ENCODE data around the gene WBP2. TPM values are rescaled to one million over a fixed set of nuclear protein-coding genes. Genes with fewer than 3 reads are reported as not detected.

WBP2 gene
- total RNA-seq, 1 experiment from 2014 or later: 49.5 TPM

DNA sequence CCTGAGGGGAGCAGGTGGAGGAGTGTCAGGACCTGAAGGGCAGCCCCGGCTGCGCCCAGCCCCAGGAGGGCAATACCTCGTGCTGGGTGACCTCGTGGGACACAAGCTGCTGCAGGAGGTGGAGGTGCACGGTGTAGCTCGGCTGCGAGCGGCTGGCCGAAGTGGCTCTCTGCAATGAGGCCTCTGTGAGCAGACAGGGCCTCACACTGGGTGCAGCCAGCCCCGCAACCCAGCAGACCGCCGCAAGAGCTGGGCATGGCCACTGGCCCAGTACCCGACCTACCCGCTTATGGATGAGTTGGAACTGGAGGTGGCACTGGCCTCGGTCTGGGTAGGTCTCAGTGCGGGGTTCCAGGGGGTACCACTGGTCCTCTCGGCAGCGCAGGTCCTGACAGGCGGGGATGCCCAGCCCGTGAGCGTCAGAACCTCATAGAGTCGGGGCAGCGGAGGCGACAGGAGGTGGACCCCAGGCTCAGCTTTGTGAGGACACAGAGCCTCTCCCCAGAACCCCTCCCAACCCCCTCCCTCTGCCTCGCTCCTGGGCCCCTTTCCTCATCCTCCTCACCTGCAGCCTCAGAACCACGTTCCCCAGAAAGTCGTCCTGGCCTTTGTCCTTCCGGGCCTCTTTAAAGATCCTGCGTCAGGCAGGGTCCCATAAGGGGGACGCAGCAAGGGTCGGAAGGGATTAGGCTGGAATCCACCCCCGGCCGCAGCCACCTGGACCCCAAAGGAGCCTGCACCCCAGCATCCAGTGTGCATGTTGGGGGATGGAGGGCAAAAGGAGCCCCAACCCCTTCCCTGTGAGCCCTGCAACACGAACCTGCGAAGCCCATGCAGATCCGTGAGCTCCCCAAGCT is 15.0 kb downstream of the WBP2 start:
- DNase-seq (ENCODE audit: low read depth, low spot score): no peak
- in situ Hi-C loops (cut with HindIII; ENCODE audit: low pct_unique_long_range_greater_than_20kb, low sequenced_read_pairs): no loop called here

DNA sequence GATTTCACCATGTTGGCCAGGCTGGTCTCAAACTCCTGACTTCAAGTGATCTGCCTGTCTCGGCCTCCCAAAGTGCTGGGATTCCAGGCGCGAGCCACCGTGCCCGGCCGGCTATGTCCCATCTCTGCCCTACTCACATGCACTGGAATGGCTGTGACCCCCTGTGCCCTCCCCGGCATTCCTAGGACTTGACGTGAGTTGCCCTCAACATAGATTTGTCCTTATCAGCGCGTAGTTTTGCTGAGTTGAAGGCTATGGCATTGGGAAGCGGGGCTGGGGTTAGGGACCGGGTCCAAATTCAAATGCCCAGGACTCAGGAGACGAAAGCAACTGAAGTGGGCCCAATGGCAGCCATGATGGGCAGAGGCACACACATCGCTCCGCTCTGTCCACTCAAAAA is 16.7 kb downstream of the WBP2 start:
- DNase-seq (ENCODE audit: low read depth, low spot score): no peak
- in situ Hi-C loops (cut with HindIII; ENCODE audit: low pct_unique_long_range_greater_than_20kb, low sequenced_read_pairs): no loop called here

- no peak for DNase-seq (ENCODE audit: low read depth, low spot score)
- in situ Hi-C loops (cut with HindIII; ENCODE audit: low pct_unique_long_range_greater_than_20kb, low sequenced_read_pairs): no loop called here
These were observed 17.2 kb downstream of the WBP2 start for GRCh38 chr17:75837899-75838298.

GRCh38 chr17:75836605-75837004 is 18.5 kb downstream of the WBP2 start:
- DNase-seq (ENCODE audit: low read depth, low spot score): no peak
- in situ Hi-C loops (cut with HindIII; ENCODE audit: low pct_unique_long_range_greater_than_20kb, low sequenced_read_pairs): no loop called here

DNA sequence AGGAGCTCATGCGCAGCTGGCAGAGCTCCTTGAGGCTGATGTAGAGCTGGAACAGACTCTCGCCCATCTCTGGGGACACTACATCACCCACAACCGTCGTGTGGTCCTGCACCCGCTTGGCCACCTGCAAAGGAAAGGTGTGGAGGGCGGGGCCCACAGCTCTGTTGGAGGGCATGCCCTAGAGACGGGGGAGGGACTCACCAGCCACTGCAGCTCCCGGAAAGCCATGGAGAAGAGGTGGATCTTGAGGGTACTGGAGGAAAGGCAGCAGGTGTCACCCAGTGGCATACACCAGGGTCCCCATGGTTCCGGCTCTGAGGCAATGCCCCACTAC is 19.5 kb downstream of the WBP2 start:
- no peak for DNase-seq (ENCODE audit: low read depth, low spot score)
- in situ Hi-C loops (cut with HindIII; ENCODE audit: low pct_unique_long_range_greater_than_20kb, low sequenced_read_pairs): no loop called here

- in situ Hi-C loops (cut with HindIII; ENCODE audit: low pct_unique_long_range_greater_than_20kb, low sequenced_read_pairs): no loop called here
- DNase-seq (ENCODE audit: low read depth, low spot score): no peak
These were observed 20.0 kb downstream of the WBP2 start for GRCh38 chr17:75834928-75835653.

DNA sequence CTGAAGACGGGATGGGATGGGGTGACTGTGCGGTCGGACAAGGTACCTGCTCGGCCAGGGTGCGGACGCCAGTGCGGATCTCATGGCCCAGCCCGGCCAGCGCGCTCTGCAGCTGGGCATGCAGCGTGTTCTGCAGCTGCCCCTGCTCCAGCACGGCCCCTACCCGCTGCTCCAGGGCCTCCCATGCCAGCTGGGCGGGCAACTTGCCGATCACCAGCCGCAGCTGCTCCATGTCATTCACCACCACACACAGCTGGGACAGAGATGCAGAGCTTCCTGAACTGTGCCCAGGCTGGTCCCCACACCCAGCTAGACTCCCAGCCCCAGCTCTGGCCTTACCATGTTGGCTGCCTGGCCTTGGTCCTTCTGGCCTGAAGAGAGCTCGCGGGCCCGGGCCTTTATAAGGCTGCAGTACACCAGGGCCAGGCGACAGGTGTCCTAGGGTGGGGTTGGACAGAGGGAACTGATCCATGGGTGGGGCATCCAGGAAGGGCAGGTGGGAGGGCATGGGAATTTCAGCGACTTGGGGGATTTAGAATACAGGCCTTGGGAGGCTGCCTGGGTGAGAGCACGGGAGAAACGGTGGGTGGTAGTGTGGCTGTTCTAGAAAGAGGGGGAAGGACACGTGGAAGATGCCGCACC is 20.7 kb downstream of the WBP2 start:
- DNase-seq (ENCODE audit: low read depth, low spot score): no peak
- in situ Hi-C loops (cut with HindIII; ENCODE audit: low pct_unique_long_range_greater_than_20kb, low sequenced_read_pairs): no loop called here

- DNase-seq (ENCODE audit: low read depth, low spot score): no peak
- in situ Hi-C loops (cut with HindIII; ENCODE audit: low pct_unique_long_range_greater_than_20kb, low sequenced_read_pairs): no loop called here
These were observed 22.3 kb downstream of the WBP2 start for GRCh38 chr17:75832652-75833400.

- peak; percentile 84 for DNase-seq (ENCODE audit: low read depth, low spot score)
- in situ Hi-C loops (cut with HindIII; ENCODE audit: low pct_unique_long_range_greater_than_20kb, low sequenced_read_pairs): no loop called here
These were observed 22.9 kb downstream of the WBP2 start for GRCh38 chr17:75832164-75832651.

- DNase-seq (ENCODE audit: low read depth, low spot score): no peak
- in situ Hi-C loops (cut with HindIII; ENCODE audit: low pct_unique_long_range_greater_than_20kb, low sequenced_read_pairs): no loop called here
These were observed 24.0 kb downstream of the WBP2 start for GRCh38 chr17:75831032-75831571.

DNA sequence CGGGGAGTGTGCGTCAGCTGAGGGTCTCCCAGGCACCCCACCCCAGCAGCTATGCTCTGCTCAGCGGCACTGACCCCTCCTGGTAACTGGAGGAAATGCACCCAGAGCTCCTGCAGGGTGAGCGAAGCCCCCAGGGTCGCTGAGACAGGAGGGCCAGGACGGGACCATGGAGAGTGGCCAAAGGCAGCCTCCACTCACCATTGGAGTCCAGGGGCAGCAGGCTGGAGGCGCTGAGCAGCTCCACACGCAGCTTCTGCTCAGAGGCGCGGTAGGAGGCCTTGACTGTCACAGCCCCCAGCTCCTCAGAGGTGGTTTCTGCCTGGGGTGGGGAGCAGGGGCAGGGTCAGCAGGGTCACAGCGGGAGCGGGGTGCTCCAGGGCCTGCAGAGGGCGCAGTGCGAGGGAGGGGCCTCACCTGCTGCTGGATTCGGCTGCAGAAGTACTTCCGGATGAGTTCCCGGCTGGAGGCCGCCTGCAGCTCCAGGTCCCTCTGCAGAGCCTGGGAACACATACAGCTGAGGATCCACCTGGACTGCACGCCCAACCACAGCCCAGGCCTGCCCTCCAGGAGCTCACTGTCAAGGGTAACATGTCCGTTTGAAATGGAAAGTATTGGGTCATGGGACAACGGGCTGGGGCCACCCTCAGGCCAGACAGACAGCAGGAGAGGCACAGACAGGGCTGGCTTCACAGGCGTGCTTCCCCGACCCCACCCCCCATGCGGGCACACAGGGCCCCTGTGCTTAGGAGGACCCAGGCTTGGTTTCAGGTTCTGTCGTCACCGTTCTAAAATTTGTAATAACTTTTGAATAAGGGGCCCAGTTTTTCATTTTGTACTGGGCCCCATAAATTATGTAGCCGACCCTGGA is 24.7 kb downstream of the WBP2 start:
- DNase-seq (ENCODE audit: low read depth, low spot score): peak; percentile 68
- in situ Hi-C loops (cut with HindIII; ENCODE audit: low pct_unique_long_range_greater_than_20kb, low sequenced_read_pairs): no loop called here

GRCh38 chr17:75829747-75830146 is 25.4 kb downstream of the WBP2 start:
- DNase-seq (ENCODE audit: low read depth, low spot score): no peak
- in situ Hi-C loops (cut with HindIII; ENCODE audit: low pct_unique_long_range_greater_than_20kb, low sequenced_read_pairs): no loop called here

DNA sequence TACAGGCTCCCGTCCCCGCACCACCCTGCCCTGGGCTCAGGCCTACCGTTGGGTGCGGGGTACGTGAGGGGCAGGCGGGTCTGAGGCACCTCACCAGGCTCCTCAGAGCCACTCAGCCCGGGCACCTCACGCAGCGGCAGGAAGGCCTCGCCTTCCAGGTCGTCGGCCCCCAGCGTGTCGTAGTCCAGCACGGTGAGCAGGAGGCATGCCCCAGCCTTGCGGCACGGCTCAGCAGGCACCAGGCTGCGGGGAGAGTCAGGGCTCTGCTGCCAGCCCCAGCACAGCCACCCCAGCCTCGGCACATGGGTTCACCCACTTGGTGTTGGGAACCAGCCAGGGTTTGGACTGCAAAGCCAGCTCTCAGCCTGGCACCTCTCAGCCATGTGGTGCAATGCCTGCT is 26.4 kb downstream of the WBP2 start:
- no peak for DNase-seq (ENCODE audit: low read depth, low spot score)
- in situ Hi-C loops (cut with HindIII; ENCODE audit: low pct_unique_long_range_greater_than_20kb, low sequenced_read_pairs): no loop called here

DNA sequence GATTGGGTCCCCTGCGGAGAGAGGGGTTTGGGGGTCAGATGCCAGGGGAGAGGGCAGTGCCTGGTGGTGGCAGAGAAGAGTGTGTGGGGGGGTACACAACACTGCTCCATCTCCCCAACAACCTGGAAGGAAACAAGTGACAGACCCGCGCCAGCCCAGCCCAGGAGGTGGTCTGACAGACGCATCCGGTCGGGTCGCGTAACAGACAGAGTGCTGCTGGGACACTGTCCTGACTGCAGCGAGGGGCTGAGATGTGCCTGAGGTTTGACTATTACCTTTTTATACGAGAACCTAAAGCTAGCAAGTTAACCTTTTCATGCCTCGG is 27.1 kb downstream of the WBP2 start:
- no peak for DNase-seq (ENCODE audit: low read depth, low spot score)
- in situ Hi-C loops (cut with HindIII; ENCODE audit: low pct_unique_long_range_greater_than_20kb, low sequenced_read_pairs): no loop called here

DNA sequence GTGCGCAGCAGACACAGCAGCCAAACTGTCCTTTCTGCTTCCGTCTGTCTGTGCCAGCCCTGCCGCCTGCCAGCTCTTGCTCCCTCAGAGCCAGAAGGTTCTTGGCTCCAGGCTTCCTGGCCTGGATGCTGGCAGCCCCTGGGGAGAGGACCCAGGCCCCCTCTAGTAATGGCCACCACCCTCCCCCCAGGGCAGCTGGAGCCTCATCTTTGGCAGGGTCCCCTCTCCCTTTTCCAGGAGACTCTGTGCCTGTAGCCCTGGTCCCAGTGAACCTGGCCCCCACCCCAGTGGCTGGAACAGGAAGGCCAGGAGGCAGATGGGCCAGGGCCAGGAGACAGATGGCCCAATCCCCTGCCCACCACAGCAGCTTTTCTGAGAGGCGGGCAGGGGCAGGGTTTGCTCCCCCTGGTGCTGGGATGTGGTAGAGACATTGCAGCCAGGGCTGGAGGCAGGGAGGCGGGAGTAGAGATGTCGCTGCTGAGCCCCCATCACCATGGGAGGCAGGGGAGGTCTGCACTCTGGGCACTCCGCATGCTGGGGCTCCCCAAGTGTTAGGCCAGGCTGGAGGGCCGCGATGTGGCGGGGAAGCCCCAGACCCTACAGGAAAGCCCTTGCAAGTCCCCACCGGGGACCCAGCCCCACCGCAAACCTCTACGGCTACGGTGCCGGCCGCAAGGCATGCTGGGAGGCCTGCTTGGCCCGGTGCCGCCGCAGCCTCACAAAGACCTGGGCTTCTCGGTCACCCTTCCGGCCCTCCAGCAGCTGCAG is 27.6 kb downstream of the WBP2 start:
- DNase-seq (ENCODE audit: low read depth, low spot score): peak; percentile 86
- in situ Hi-C loops (cut with HindIII; ENCODE audit: low pct_unique_long_range_greater_than_20kb, low sequenced_read_pairs): no loop called here

DNA sequence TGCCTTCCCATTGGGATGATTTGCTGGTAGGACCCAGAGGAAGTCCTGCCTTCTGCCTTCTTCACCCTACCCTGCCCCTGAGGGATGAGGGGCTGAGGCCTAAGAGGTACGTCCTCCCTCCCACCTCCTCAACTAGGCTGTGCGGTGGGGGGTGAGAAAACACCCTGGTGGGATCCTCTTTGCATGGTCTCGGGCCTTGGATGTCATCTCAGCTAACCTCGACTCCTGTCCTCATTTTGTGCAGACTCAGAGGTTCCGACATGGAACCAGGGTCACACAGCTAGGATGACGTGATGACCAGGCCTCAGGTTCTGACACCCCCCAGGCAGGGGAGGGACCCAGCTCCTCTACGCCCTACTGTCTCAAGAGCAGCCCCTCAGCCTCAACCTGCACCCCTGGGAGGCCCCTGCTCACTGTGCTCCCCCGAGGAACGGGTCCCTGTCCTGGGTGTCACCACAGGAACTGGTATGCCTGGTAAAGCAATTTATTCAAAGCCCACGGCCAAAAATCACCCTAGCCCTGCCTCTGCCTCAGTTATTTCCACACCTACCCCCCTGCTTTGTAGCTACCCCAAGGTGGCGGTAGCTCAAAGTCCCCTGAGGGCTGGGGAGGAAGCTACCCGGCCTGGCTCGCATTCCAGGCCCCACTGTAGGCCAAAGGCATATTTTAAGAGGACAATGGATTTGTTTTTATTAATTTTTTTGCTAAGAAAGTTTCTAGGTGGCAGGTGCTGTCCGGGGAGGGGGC is 28.4 kb downstream of the WBP2 start:
- no peak for DNase-seq (ENCODE audit: low read depth, low spot score)
- in situ Hi-C loops (cut with HindIII; ENCODE audit: low pct_unique_long_range_greater_than_20kb, low sequenced_read_pairs): no loop called here
